Ishikawa (cell line): ENCODE results near the gene LRRFIP2.

Source experiments
- CEBPB ChIP-seq: IDR thresholded peaks from 2 replicates; pipeline ENCODE4 v1.6.1; 2012
- CREB1 ChIP-seq: IDR thresholded peaks from 2 replicates; pipeline ENCODE4 v1.6.1; 2012; ENCODE audit warnings: low read depth
- EGR1 ChIP-seq: IDR thresholded peaks from 2 replicates; pipeline ENCODE4 v1.6.1; 2012
- EP300 ChIP-seq: IDR thresholded peaks from 2 replicates; pipeline ENCODE4 v1.6.1; 2012; ENCODE audit warnings: borderline replicate concordance
- FOXM1 ChIP-seq: IDR thresholded peaks from 2 replicates; pipeline ENCODE4 v1.6.1; 2012; ENCODE audit warnings: low read depth, borderline replicate concordance
- NFIC ChIP-seq: IDR thresholded peaks from 2 replicates; pipeline ENCODE4 v1.6.1; 2012
- RAD21 ChIP-seq: IDR thresholded peaks from 2 replicates; pipeline ENCODE4 v1.6.1; 2012; ENCODE audit warnings: low read depth
- TAF1 ChIP-seq: IDR thresholded peaks from 2 replicates; pipeline ENCODE4 v1.6.1; 2012; ENCODE audit warnings: low read depth, mild to moderate bottlenecking
- TCF12 ChIP-seq: IDR thresholded peaks from 2 replicates; pipeline ENCODE4 v1.6.1; 2012; ENCODE audit warnings: low read depth
- TEAD4 ChIP-seq: IDR thresholded peaks from 2 replicates; pipeline ENCODE4 v1.6.1; 2012
- YY1 ChIP-seq: IDR thresholded peaks from 2 replicates; pipeline ENCODE4 v1.6.1; 2012; ENCODE audit warnings: low read depth
- ZBTB7A ChIP-seq: IDR thresholded peaks from 2 replicates; pipeline ENCODE4 v1.6.1; 2012; ENCODE audit warnings: low read depth
- TF ChIP-seq, protein P1 (sequence below): IDR thresholded peaks from 2 replicates; pipeline ENCODE4 v1.6.1; 2012
- TF ChIP-seq, protein P2 (sequence below): IDR thresholded peaks from 2 replicates; pipeline ENCODE4 v1.6.1; 2012; ENCODE audit warnings: low read depth, mild to moderate bottlenecking
- TF ChIP-seq, protein P3 (sequence below): IDR thresholded peaks from 2 replicates; pipeline ENCODE4 v1.6.1; 2012

The LRRFIP2 gene

DNA sequence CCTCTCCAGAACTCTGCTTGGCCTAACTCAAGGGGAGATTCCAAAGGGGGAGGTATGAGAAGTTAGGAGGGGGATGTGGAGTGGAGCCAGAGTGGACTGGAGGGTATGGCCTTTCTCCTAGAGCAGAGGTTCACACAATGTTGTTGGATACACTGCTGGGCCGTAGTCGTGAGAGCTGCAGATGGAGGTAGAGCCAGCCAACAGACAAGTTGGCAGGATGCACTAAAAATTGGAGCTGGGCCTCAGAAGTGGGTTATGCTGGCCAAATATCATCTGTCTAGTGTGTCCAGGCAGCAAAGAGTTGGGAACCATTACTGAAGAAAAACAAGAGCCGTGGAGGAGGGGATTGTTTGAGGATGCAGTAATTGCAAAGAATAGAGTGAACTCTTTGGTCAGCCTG is 27.7 kb upstream of the LRRFIP2 start:
- TF ChIP-seq TEAD4 (no peak), CREB1 (no peak), EP300 (no peak), ZBTB7A (no peak), TCF12 (no peak), YY1 (no peak), EGR1 (no peak), NFIC (no peak), TAF1 (no peak), FOXM1 (no peak), RAD21 (no peak), CEBPB (no peak)
- TF ChIP-seq, protein P1, sequence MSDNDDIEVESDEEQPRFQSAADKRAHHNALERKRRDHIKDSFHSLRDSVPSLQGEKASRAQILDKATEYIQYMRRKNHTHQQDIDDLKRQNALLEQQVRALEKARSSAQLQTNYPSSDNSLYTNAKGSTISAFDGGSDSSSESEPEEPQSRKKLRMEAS = no peak
- TF ChIP-seq, protein P2, sequence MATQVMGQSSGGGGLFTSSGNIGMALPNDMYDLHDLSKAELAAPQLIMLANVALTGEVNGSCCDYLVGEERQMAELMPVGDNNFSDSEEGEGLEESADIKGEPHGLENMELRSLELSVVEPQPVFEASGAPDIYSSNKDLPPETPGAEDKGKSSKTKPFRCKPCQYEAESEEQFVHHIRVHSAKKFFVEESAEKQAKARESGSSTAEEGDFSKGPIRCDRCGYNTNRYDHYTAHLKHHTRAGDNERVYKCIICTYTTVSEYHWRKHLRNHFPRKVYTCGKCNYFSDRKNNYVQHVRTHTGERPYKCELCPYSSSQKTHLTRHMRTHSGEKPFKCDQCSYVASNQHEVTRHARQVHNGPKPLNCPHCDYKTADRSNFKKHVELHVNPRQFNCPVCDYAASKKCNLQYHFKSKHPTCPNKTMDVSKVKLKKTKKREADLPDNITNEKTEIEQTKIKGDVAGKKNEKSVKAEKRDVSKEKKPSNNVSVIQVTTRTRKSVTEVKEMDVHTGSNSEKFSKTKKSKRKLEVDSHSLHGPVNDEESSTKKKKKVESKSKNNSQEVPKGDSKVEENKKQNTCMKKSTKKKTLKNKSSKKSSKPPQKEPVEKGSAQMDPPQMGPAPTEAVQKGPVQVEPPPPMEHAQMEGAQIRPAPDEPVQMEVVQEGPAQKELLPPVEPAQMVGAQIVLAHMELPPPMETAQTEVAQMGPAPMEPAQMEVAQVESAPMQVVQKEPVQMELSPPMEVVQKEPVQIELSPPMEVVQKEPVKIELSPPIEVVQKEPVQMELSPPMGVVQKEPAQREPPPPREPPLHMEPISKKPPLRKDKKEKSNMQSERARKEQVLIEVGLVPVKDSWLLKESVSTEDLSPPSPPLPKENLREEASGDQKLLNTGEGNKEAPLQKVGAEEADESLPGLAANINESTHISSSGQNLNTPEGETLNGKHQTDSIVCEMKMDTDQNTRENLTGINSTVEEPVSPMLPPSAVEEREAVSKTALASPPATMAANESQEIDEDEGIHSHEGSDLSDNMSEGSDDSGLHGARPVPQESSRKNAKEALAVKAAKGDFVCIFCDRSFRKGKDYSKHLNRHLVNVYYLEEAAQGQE = no peak
- TF ChIP-seq, protein P3, sequence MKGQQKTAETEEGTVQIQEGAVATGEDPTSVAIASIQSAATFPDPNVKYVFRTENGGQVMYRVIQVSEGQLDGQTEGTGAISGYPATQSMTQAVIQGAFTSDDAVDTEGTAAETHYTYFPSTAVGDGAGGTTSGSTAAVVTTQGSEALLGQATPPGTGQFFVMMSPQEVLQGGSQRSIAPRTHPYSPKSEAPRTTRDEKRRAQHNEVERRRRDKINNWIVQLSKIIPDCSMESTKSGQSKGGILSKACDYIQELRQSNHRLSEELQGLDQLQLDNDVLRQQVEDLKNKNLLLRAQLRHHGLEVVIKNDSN = no peak

DNA sequence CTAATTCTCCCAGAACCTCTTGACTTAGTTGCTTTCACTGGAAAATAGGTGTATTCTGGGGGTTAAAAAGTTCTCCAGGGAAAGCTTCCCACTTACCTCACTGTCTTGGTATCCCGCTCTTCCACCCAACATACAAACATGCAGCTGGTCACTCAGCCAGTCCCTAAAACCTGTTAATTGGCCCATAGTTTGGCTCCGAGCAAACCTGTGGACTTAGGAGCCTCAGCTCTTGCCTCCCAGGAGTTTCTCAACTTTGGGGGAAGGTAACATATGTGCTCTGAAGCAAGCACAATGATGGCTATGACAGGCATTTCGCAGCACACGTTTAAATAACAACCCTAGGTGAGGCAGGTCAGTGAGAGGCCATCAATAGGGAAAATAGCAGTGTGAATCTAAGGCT is 25.8 kb upstream of the LRRFIP2 start:
- no peak for TF ChIP-seq TAF1
- TF ChIP-seq, protein P2 = no peak
- TF ChIP-seq RAD21 = no peak
- TF ChIP-seq CREB1 = no peak
- TF ChIP-seq EGR1 = no peak
- no peak for TF ChIP-seq TCF12
- TF ChIP-seq, protein P3 = no peak
- TF ChIP-seq, protein P1 = no peak
- no peak for TF ChIP-seq EP300
- no peak for TF ChIP-seq FOXM1
- no peak for TF ChIP-seq NFIC
- TF ChIP-seq ZBTB7A = no peak
- TF ChIP-seq CEBPB = no peak
- TF ChIP-seq YY1 = no peak
- TF ChIP-seq TEAD4 = no peak

DNA sequence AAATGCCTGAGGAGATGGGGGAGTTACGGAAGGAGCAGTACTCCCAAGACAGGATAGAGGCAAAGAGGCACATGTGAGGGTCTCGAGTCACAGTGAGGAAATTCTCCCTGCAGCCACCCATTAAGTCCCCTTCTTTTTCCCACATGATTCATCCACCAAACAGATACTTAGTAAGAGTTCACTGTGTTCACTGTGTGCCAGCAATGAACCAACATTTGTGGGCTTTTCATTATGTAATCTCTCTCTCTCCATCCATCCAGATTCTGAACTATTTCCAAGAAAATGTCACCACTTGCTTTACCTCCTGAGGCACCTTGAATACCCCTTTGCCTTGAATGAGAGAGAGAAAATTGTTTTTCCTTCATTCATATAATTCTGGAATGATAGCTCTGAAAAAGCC is 24.6 kb upstream of the LRRFIP2 start:
- no peak for TF ChIP-seq TEAD4
- TF ChIP-seq, protein P3 = no peak
- TF ChIP-seq, protein P2 = no peak
- no peak for TF ChIP-seq TCF12
- no peak for TF ChIP-seq ZBTB7A
- TF ChIP-seq CEBPB = no peak
- TF ChIP-seq EGR1 = no peak
- no peak for TF ChIP-seq FOXM1
- no peak for TF ChIP-seq EP300
- no peak for TF ChIP-seq CREB1
- TF ChIP-seq NFIC = no peak

DNA sequence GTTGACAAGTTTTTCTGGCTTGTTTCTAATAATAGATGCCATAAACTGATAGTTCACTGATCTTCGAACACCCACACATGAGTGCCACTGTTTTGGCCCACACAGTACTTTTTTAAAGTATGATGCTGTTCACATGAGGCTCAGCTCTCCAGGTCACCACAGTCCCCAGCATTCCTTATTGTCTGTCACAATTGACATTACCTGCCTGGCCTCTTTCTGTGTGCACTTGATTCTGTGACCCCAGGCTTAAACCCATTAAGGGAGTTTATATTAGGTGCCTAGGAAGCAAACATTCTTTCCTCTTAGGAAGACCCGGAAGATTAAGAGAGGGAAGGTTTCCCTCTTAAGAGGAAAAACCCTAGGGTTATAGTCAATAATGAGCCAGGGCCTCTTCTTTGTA is 24.2 kb upstream of the LRRFIP2 start:
- TF ChIP-seq TEAD4 = no peak
- TF ChIP-seq EP300 = no peak
- no peak for TF ChIP-seq TAF1
- no peak for TF ChIP-seq CREB1
- TF ChIP-seq RAD21 = no peak
- no peak for TF ChIP-seq NFIC
- TF ChIP-seq TCF12 = no peak
- TF ChIP-seq, protein P3 = no peak
- TF ChIP-seq, protein P2 = no peak
- TF ChIP-seq YY1 = no peak
- no peak for TF ChIP-seq FOXM1
- TF ChIP-seq, protein P1 = no peak
- TF ChIP-seq ZBTB7A = no peak
- no peak for TF ChIP-seq CEBPB
- TF ChIP-seq EGR1 = no peak
